UCSD-AML1 (cell line): ENCODE measurements around the gene CUL7.

Experiments
- DNase-seq: peaks from one replicate; lab custom pipeline; 2025; ENCODE audit not compliant: unreplicated experiment; lab: John Stamatoyannopoulos, UW

CUL7 gene

GRCh38 chr6:43077333-43077809, 23.7 kb upstream of the CUL7 start:
- no peak for DNase-seq

- DNase-seq: peak; percentile 56
Measured at GRCh38 chr6:43076464-43077332, 23.0 kb upstream of the CUL7 start.

GRCh38 chr6:43075670-43076463, 22.2 kb upstream of the CUL7 start, which contains the start of gene PTK7:
Gene PTK7, plus strand, starts transcription at chr6:43076314. Its CDS starts 175 bp downstream, at chr6:43076489.
- peak; percentile 81 for DNase-seq

- DNase-seq: no peak
Measured at GRCh38 chr6:43074847-43075669, 21.4 kb upstream of the CUL7 start.

GRCh38 chr6:43070028-43070632, 16.5 kb upstream of the CUL7 start:
- peak; percentile 28 for DNase-seq

- DNase-seq: no peak
Measured at GRCh38 chr6:43062818-43063217, 9.2 kb upstream of the CUL7 start.

GRCh38 chr6:43061861-43062260, 8.2 kb upstream of the CUL7 start:
- DNase-seq: no peak

GRCh38 chr6:43060755-43061633, 7.3 kb upstream of the CUL7 start:
- DNase-seq: no peak

GRCh38 chr6:43060034-43060754, 6.5 kb upstream of the CUL7 start:
- DNase-seq: no peak

GRCh38 chr6:43059168-43060033, 5.8 kb upstream of the CUL7 start, which contains the start of the genes KLC4 and MRPL2:
Gene KLC4, plus strand, starts transcription at chr6:43059631. Its CDS starts 1,705 bp downstream, at chr6:43061336.
Gene MRPL2, minus strand, starts transcription at chr6:43059434. Its CDS starts 53 bp downstream, at chr6:43059381.
- peak; percentile 98 for DNase-seq

GRCh38 chr6:43058531-43058930, 4.9 kb upstream of the CUL7 start:
- no peak for DNase-seq

GRCh38 chr6:43055966-43056365, 2.3 kb upstream of the CUL7 start:
- no peak for DNase-seq

- DNase-seq: no peak
Measured at GRCh38 chr6:43054206-43054943, 724 bp upstream of the CUL7 start.

- peak; percentile 65 for DNase-seq
Measured at GRCh38 chr6:43052842-43053544, 658 bp downstream of the CUL7 start.

- no peak for DNase-seq
Measured at GRCh38 chr6:43052225-43052841, 1.3 kb downstream of the CUL7 start.

- no peak for DNase-seq
Measured at GRCh38 chr6:43050981-43051380, 2.7 kb downstream of the CUL7 start.
